GM18868 (cell line): ENCODE data around the gene TBX5.

Experiments
- ATAC-seq: cut with Tn5 transposase; IDR thresholded peaks from one replicate; pipeline ENCODE4 v1.9.1; 2021; ENCODE audit warnings: mild to moderate bottlenecking, moderate library complexity; ENCODE audit not compliant: unreplicated experiment

The TBX5 gene

GRCh38 chr12:114431902-114432301 is 26.0 kb upstream of the TBX5 start:
- no peak for ATAC-seq

- no peak for ATAC-seq
Measured at GRCh38 chr12:114430306-114430705, 24.4 kb upstream of the TBX5 start.

GRCh38 chr12:114425031-114425626 is 19.2 kb upstream of the TBX5 start:
- ATAC-seq: no peak

GRCh38 chr12:114420944-114421335 is 15.0 kb upstream of the TBX5 start:
- ATAC-seq: no peak

- ATAC-seq: no peak
Measured at GRCh38 chr12:114420182-114420943, 14.4 kb upstream of the TBX5 start.

- ATAC-seq: no peak
Measured at GRCh38 chr12:114416028-114416427, 10.1 kb upstream of the TBX5 start.

- no peak for ATAC-seq
Measured at GRCh38 chr12:114415525-114415868, 9.6 kb upstream of the TBX5 start.

- ATAC-seq: no peak
Measured at GRCh38 chr12:114414866-114415524, 9.1 kb upstream of the TBX5 start.

- ATAC-seq: no peak
Measured at GRCh38 chr12:114414031-114414865, 8.3 kb upstream of the TBX5 start.

GRCh38 chr12:114412825-114413749 is 7.1 kb upstream of the TBX5 start:
- no peak for ATAC-seq

GRCh38 chr12:114412307-114412706 is 6.4 kb upstream of the TBX5 start:
- ATAC-seq: no peak

- ATAC-seq: no peak
Measured at GRCh38 chr12:114411071-114411837, 5.3 kb upstream of the TBX5 start.

- ATAC-seq: no peak
Measured at GRCh38 chr12:114409852-114410600, 4.1 kb upstream of the TBX5 start.

GRCh38 chr12:114408886-114409851 is 3.2 kb upstream of the TBX5 start:
- no peak for ATAC-seq

GRCh38 chr12:114408471-114408885 is 2.5 kb upstream of the TBX5 start:
- no peak for ATAC-seq

GRCh38 chr12:114407842-114408411 is 2.0 kb upstream of the TBX5 start:
- ATAC-seq: no peak
